Left lung (tissue), 10 donors: ENCODE results near the gene USP48. TPM values are rescaled to one million over a fixed set of nuclear protein-coding genes. Genes with fewer than 3 reads are reported as not detected.

ENCODE experiments used
- ATAC-seq: fragments of 200-7000 bp; cut with Tn5 transposase; one replicate; pipeline ENCODE4 v1.9.1; 2020; ENCODE audit warnings: moderate library complexity
- DNase-seq, 4 donors: peaks; one replicate each; pipeline ENCODE4 v3.0.0-alpha.2; 2013 to 2020
- H3K27ac ChIP-seq, 2 donors: fragments of 200-600 bp; sonication (generic) in 1 of 2; one replicate each; pipeline versions ENCODE4 v1.5.0 to v1.8.0; 2020 to 2021
- H3K27me3 ChIP-seq, 2 donors: fragments of 200-600 bp; sonication (generic) in 1 of 2; one replicate each; pipeline versions ENCODE4 v1.5.0 to v1.8.0; 2020 to 2021
- H3K36me3 ChIP-seq, 2 donors: fragments of 200-600 bp; sonication (generic) in 1 of 2; one replicate each; pipeline versions ENCODE4 v1.5.0 to v1.8.0; 2020 to 2021
- H3K4me1 ChIP-seq, 2 donors: fragments of 200-600 bp; one replicate each; pipeline ENCODE4 v1.8.0; 2021
- H3K4me3 ChIP-seq, 2 donors: fragments of 200-600 bp; sonication (generic) in 1 of 2; one replicate each; pipeline versions ENCODE4 v1.5.0 to v1.8.0; 2020 to 2021; ENCODE audit warnings: mild to moderate bottlenecking in 1 of 2
- H3K9me3 ChIP-seq, 2 donors: fragments of 200-600 bp; sonication (generic) in 1 of 2; one replicate each; pipeline versions ENCODE4 v1.5.0 to v1.8.0; 2020 to 2021
- intact Hi-C, 2 donors: fragments of 100-400 bp; cut with DNase I; formaldehyde crosslinking; loops; one replicate each; pipeline versions ENCODE4 v1.11.2 to v1.14.2; 2022
- polyA plus RNA-seq, 6 donors: library from polyadenylated mRNA; unstranded; fragments of 120-200 nt; gene quantifications; one replicate each; pipeline ENCODE4 v1.2.1, GENCODE V29; 2013; ENCODE audit not compliant: insufficient read length in 6 of 6
- total RNA-seq, 2 donors: library from RNA; stranded (reverse); fragmentation: NEBNext Ultra II Directional; extraction: Animal tissue kit (Norgen Biotek cat#: 25700); gene quantifications; one replicate each; pipeline ENCODE4 v1.2.1, GENCODE V29; 2021
- TF ChIP-seq, protein P1 (sequence below), 2 donors: fragments of 200-600 bp; sonication (generic) in 1 of 2; IDR thresholded peaks; one replicate each; pipeline versions ENCODE4 v1.5.0 to v1.8.0; 2021; ENCODE audit warnings: antibody characterized with exemption in 2 of 2
- donor health status: DM: no; HTN: yes; CAD: no.
- donor health status: DM: no; HTN: no; CAD: no.

USP48 gene
- total and polyA plus RNA-seq, 8 donors = 57.9 to 95.6 (median 80.9) TPM

DNA sequence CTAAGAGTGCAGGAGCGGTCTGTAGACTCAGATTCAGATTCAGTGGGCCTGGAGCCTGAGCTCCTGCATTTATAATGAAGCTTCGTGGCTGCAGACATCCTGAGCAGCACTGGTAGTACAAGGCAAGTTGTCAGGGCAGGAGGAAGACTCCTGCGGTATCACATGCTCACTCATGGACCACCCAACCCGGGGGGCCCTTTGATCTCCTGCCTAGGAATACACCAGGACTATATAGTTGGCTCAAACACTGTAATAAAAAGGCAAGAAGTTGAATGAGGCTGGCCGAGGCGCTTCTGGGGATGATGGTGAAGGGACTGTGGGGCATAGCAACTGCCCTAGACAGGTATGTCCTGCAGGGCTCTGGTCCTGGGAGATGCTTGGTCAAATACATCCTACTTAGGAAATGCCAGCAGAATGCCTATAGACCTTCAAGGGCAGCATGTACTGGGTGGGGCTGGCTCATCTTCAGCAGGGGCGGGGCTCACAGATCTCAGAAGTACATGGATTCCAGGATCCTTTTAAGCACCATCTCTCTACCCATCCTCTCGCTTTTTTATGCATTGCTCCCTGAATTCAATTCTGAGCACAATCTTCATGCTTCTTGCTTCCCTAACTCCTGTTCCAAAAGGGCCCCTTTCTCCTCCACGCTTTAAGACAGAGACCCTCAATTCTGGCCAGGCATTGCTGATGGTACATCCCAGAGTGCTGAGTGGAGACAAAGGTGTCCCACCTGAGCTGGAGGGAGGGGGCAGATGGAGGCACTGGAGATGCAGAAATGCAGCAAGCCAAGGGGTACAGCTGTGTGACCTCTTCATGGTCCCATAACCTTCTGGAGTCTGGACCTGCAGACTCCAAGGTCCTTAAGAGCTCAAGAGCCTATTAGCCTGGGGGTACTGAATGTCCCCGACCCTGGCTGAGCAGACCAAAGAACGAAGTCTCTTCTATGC, 111.7 kb downstream of the USP48 start:
- Histone ChIP-seq H3K27me3 (peaks cover 17 to 50% of the 10 kb centered on the region in 2 donors), H3K27ac (no peak overlapping the region), H3K4me1 (peaks cover 8 to 36% of the 10 kb centered on the region in 2 donors), H3K9me3 (no peaks in the 10 kb centered on the region), H3K36me3 (no peaks in the 10 kb centered on the region), H3K4me3 (no peak overlapping the region)
- ATAC-seq (no peak), DNase-seq (no peak)
- TF ChIP-seq, protein P1, sequence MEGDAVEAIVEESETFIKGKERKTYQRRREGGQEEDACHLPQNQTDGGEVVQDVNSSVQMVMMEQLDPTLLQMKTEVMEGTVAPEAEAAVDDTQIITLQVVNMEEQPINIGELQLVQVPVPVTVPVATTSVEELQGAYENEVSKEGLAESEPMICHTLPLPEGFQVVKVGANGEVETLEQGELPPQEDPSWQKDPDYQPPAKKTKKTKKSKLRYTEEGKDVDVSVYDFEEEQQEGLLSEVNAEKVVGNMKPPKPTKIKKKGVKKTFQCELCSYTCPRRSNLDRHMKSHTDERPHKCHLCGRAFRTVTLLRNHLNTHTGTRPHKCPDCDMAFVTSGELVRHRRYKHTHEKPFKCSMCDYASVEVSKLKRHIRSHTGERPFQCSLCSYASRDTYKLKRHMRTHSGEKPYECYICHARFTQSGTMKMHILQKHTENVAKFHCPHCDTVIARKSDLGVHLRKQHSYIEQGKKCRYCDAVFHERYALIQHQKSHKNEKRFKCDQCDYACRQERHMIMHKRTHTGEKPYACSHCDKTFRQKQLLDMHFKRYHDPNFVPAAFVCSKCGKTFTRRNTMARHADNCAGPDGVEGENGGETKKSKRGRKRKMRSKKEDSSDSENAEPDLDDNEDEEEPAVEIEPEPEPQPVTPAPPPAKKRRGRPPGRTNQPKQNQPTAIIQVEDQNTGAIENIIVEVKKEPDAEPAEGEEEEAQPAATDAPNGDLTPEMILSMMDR (IDR thresholded peaks at IDR 0.05) = no peak
- intact Hi-C loops = no loop called here

DNA sequence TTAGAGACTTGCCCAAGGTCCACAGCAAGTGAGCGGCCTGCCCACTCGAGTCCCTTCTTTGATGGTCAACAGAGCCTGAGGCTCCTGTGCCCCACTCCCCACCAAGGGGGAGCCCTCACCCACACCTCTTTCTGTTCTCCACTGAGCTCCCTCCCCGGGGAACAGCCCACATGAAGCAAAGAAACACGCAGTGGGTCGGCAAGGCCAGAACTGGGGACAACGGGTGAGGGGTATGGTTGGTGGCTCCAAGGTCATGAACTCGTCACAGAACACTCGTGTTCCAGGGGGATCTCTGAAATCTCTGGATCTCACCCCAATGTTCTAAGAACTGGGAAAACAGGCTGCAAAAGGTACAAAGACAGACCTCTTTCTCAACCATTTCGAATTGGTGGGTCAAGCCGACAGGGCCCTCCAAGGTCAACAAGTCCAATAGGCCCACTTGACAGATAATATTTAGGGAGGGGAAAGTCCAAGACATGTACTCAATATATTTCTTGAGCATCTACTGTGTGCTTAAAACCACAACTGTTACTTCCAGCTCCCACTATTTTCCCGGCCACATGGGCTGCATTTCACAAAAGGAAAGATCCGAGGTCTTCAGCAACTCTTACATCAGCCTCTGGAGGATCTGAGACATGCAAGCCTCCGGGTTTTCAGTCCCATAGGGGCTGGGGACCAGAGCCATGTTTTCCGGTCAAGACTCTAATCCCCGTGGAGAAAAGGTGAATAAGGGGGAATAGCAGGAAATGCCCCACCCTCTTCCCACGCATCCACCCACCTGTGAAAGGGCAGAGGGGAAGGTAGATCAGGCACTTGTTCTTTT, 112.7 kb downstream of the USP48 start:
- intact Hi-C loops = no loop called here
- no peak for ATAC-seq

GRCh38 chr1:21669258-21670058, 113.5 kb downstream of the USP48 start, which contains the start of gene RAP1GAP:
RAP1GAP (minus strand) TSS chr1:21669357; CDS start chr1:21620032, 49,325 bp downstream.
- DNase-seq = no peak
- H3K4me1 ChIP-seq = peaks cover 8 to 43% of the 10 kb centered on the region in 2 donors
- TF ChIP-seq, protein P1 (IDR thresholded peaks at IDR 0.05) = no peak
- ATAC-seq = peak; percentile 70
- intact Hi-C loops = no loop called here
- H3K36me3 ChIP-seq = no peaks in the 10 kb centered on the region
- H3K27ac ChIP-seq = no peak within 1 kb of the TSS
- peak within 1 kb of the TSS; percentile 24 to 30 for H3K4me3 ChIP-seq
- H3K9me3 ChIP-seq = no peaks in the 10 kb centered on the region
- peaks cover 17 to 67% of the 10 kb centered on the region in 2 donors for H3K27me3 ChIP-seq

More for the DNA sequence above, 112.7 kb downstream of the USP48 start:
- H3K36me3 ChIP-seq = no peaks in the 10 kb centered on the region
- peak overlapping the region in 1 of 2 donors; percentile 24 for H3K4me3 ChIP-seq
- TF ChIP-seq, protein P1 (IDR thresholded peaks at IDR 0.05) = no peak
- DNase-seq = no peak
- no peak overlapping the region for H3K27ac ChIP-seq
- no peaks in the 10 kb centered on the region for H3K9me3 ChIP-seq
- peaks cover 17 to 59% of the 10 kb centered on the region in 2 donors for H3K27me3 ChIP-seq
- peaks cover 8 to 43% of the 10 kb centered on the region in 2 donors for H3K4me1 ChIP-seq

DNA sequence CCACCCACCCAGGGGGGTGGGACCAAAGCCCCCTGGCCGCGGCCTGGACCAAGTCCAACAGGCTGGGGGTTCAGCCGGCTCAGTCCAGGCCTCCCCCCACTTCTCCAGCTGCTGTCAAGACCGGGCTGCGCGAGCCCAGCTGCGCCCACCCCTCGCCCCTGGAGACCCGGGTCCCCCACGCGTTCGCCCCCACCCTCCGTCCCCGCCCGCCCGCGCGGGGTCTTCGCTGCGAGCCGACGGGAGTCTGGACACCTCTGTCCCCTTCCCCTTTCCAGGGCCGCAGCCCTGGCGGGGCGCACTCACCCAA, 114.0 kb downstream of the USP48 start:
- Histone ChIP-seq H3K4me1 (peaks cover 8 to 42% of the 10 kb centered on the region in 2 donors), H3K36me3 (no peaks in the 10 kb centered on the region), H3K4me3 (peak overlapping the region; percentile 24 to 30), H3K27me3 (peaks cover 17 to 73% of the 10 kb centered on the region in 2 donors), H3K27ac (no peak overlapping the region), H3K9me3 (no peaks in the 10 kb centered on the region)
- TF ChIP-seq, protein P1 (IDR thresholded peaks at IDR 0.05) = no peak
- DNase-seq = no peak
- ATAC-seq = no peak
- intact Hi-C loops = no loop called here
